DMS153 treated with DMSO at 0.1 percent for 48 hours (cell line): ENCODE results near the gene IMPDH2.

ENCODE experiments used
- DNase-seq: peaks from one replicate; lab custom pipeline; 2025; ENCODE audit not compliant: unreplicated experiment; lab: John Stamatoyannopoulos, UW

The IMPDH2 gene

GRCh38 chr3:48984663-48985062 is 44.5 kb downstream of the IMPDH2 start:
- DNase-seq: no peak

GRCh38 chr3:48983096-48983495 is 46.1 kb downstream of the IMPDH2 start:
- no peak for DNase-seq

- DNase-seq: no peak
These were observed 46.5 kb downstream of the IMPDH2 start for GRCh38 chr3:48982686-48983085.

GRCh38 chr3:48982016-48982415 is 47.2 kb downstream of the IMPDH2 start:
- DNase-seq: no peak

GRCh38 chr3:48980295-48980694 is 48.9 kb downstream of the IMPDH2 start:
- no peak for DNase-seq

GRCh38 chr3:48979451-48979850 is 49.7 kb downstream of the IMPDH2 start:
- no peak for DNase-seq
